Loucy (cell line): Measurements from ENCODE around the gene LMO2.

Experiments
- H2AFZ ChIP-seq: fragments of 200-600 bp; sonication (generic); 2 replicates; pipeline ENCODE4 v1.6.0; 2016; ENCODE audit warnings: antibody characterized with exemption, mild to moderate bottlenecking, low read length, moderate library complexity
- H3F3A ChIP-seq: fragments of 200-600 bp; 2 replicates; pipeline ENCODE4 v1.6.0; 2016; ENCODE audit warnings: antibody characterized with exemption, low read depth, mild to moderate bottlenecking
- H3K27me3 ChIP-seq: fragments of 200-600 bp; sonication (generic); 2 replicates; pipeline ENCODE4 v1.6.1; 2014; ENCODE audit warnings: low read length, mild to moderate bottlenecking; ENCODE audit not compliant: insufficient read depth, poor library complexity, severe bottlenecking
- H3K36me3 ChIP-seq: fragments of 200-600 bp; sonication (generic); 2 replicates; pipeline ENCODE4 v1.6.1; 2016; ENCODE audit warnings: low read length; ENCODE audit not compliant: insufficient read depth
- H3K4me1 ChIP-seq: fragments of 200-600 bp; sonication (generic); 2 replicates; pipeline ENCODE4 v1.5.1; 2014; ENCODE audit warnings: low read length, mild to moderate bottlenecking; ENCODE audit not compliant: insufficient read depth, poor library complexity, severe bottlenecking
- H3K4me2 ChIP-seq: fragments of 200-600 bp; sonication (generic); 2 replicates; pipeline ENCODE4 v1.6.0; 2014; ENCODE audit warnings: antibody characterized with exemption, low read length, low read depth, mild to moderate bottlenecking; ENCODE audit not compliant: poor library complexity, severe bottlenecking
- H3K4me3 ChIP-seq: fragments of 200-600 bp; sonication (generic); 2 replicates; pipeline ENCODE4 v1.5.1; 2014; ENCODE audit warnings: low read length, mild to moderate bottlenecking, mixed read lengths; ENCODE audit not compliant: poor library complexity, severe bottlenecking
- H3K79me2 ChIP-seq: fragments of 200-600 bp; sonication (generic); 2 replicates; pipeline ENCODE4 v1.6.1; 2014; ENCODE audit warnings: low read length; ENCODE audit not compliant: insufficient read depth
- H3K9ac ChIP-seq: fragments of 200-600 bp; sonication (generic); 2 replicates; pipeline ENCODE4 v1.6.0; 2014; ENCODE audit warnings: mild to moderate bottlenecking, low read depth, low read length, moderate library complexity; ENCODE audit not compliant: poor library complexity, severe bottlenecking
- H3K9me2 ChIP-seq: fragments of 200-600 bp; sonication (generic); replicated peaks from 2 replicates; pipeline ENCODE4 v1.6.1; 2016; ENCODE audit warnings: low read depth, low read length, mixed read lengths
- H3K9me3 ChIP-seq: fragments of 200-600 bp; sonication (generic); 2 replicates; pipeline ENCODE4 v1.6.1; 2014; ENCODE audit warnings: mild to moderate bottlenecking, antibody characterized with exemption, low read length, low read depth; ENCODE audit not compliant: insufficient read depth
- H4K20me1 ChIP-seq: fragments of 200-600 bp; sonication (generic); 2 replicates; pipeline ENCODE4 v1.6.0; 2014; ENCODE audit warnings: antibody characterized with exemption, low read length, mild to moderate bottlenecking; ENCODE audit not compliant: insufficient read depth, poor library complexity, severe bottlenecking
- EZH2phosphoT487 ChIP-seq: fragments of 200-600 bp; IDR thresholded peaks from 2 replicates; pipeline ENCODE4 v1.6.1; 2018; ENCODE audit warnings: antibody characterized with exemption, mild to moderate bottlenecking, moderate library complexity, borderline replicate concordance
- TF ChIP-seq, protein P1 (sequence below): fragments of 200-600 bp; sonication (generic); conservative IDR thresholded peaks from 2 replicates; pipeline ENCODE4 v1.5.1; 2014; ENCODE audit warnings: mild to moderate bottlenecking, antibody characterized with exemption, low read length

The LMO2 gene

DNA sequence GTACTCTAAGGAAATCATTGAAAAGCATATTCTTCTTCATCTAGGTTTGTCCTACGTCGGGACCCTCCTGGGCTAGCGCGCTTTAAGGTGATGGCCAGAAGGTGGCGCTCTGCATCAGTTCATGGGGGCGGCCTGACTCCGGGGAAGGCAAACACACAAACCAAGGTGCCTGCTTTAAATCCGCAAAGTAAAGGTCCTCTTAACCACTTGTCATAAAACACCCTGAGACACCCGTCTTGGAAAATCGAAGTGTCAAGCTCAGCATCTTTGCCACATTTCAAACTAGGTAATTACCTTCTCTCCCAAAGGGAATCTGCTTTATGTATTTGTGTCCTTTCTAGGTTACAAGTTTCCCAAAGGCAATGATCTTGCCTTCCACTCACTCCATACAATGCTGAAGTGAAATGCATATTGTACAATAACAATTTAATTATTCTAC lies 33.9 kb downstream of the LMO2 start:
- H3K27me3 ChIP-seq, result no peaks in the 10 kb centered on the region
- peaks cover 24% of the 10 kb centered on the region; the same call in 1 of the 2 replicates for H3K36me3 ChIP-seq
- H3F3A ChIP-seq, result no peaks in the 10 kb centered on the region
- TF ChIP-seq EZH2phosphoT487, result no peak
- TF ChIP-seq, protein P1, sequence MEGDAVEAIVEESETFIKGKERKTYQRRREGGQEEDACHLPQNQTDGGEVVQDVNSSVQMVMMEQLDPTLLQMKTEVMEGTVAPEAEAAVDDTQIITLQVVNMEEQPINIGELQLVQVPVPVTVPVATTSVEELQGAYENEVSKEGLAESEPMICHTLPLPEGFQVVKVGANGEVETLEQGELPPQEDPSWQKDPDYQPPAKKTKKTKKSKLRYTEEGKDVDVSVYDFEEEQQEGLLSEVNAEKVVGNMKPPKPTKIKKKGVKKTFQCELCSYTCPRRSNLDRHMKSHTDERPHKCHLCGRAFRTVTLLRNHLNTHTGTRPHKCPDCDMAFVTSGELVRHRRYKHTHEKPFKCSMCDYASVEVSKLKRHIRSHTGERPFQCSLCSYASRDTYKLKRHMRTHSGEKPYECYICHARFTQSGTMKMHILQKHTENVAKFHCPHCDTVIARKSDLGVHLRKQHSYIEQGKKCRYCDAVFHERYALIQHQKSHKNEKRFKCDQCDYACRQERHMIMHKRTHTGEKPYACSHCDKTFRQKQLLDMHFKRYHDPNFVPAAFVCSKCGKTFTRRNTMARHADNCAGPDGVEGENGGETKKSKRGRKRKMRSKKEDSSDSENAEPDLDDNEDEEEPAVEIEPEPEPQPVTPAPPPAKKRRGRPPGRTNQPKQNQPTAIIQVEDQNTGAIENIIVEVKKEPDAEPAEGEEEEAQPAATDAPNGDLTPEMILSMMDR, result peak; percentile 99
- no peak overlapping the region for H3K9ac ChIP-seq
- no peak overlapping the region for H3K4me2 ChIP-seq
- no peak overlapping the region for H3K4me3 ChIP-seq
- no peaks in the 10 kb centered on the region for H4K20me1 ChIP-seq
- no peaks in the 10 kb centered on the region for H3K9me3 ChIP-seq
- no peaks in the 10 kb centered on the region for H3K9me2 ChIP-seq
- H2AFZ ChIP-seq, result no peak overlapping the region
- H3K79me2 ChIP-seq, result peaks cover 9% of the 10 kb centered on the region; the same call in 1 of the 2 replicates
- H3K4me1 ChIP-seq, result no peaks in the 10 kb centered on the region

DNA sequence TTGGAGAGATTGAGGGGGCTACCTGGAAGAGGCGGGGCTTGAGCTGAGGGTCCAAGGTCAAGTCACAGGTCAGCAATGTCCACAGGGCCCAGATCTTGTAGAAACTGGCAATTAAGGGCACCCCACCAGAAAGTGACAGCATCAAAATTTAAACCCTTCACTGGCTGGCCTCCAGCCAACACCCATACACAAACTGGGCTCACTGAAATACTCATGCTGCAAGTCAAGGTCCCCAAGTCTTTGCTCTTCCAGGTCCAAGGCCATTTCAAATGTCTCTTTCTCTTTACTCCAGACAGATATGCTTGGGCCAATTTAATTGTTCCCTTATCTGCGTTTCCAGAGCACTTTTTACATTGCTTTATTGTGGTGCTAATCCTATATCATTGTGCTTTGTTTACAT lies 36.4 kb downstream of the LMO2 start:
- H3K9ac ChIP-seq, result no peak overlapping the region
- no peak overlapping the region for H3K4me3 ChIP-seq
- H3K36me3 ChIP-seq, result peaks cover 11% of the 10 kb centered on the region; the same call in 1 of the 2 replicates
- no peaks in the 10 kb centered on the region for H3F3A ChIP-seq
- H3K4me2 ChIP-seq, result no peak overlapping the region
- no peaks in the 10 kb centered on the region for H3K9me3 ChIP-seq
- H2AFZ ChIP-seq, result no peak overlapping the region
- H3K9me2 ChIP-seq, result no peaks in the 10 kb centered on the region
- TF ChIP-seq EZH2phosphoT487, result no peak
- TF ChIP-seq, protein P1, result no peak
- no peaks in the 10 kb centered on the region for H3K27me3 ChIP-seq
- no peaks in the 10 kb centered on the region for H4K20me1 ChIP-seq
- H3K79me2 ChIP-seq, result no peaks in the 10 kb centered on the region
- H3K4me1 ChIP-seq, result no peaks in the 10 kb centered on the region

DNA sequence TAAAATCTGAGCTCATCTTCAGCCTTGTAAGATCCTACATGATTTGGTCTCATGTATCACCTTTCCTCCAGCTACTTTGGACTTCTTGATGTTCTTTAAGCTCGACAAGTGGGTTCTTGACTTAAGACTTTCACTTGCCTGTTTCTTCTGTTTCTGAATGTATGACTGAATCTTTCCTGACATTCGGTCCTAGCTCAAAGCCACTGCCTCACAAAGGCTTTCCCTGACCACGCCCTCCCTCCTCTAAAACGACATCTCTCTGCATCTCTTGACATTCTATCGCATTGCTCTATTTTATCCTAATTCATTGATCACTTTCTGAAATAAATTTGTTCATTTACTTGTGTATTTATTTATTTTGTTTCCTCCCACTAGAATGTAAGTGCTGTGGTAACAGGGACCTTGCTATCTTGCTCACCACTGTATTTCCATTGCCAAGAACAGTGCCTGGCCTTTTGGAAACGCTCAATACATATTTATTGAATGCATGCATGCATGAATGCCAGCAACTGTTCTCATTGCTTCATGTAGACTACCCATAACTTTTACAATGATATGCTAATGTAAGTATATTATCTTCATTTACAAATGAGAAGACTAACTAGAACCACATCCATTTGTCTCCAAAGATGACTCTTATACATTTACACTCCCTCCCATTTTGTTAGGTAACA lies 43.0 kb downstream of the LMO2 start:
- Histone ChIP-seq H3K4me1 (no peaks in the 10 kb centered on the region), H3K79me2 (no peaks in the 10 kb centered on the region), H3K9me3 (no peaks in the 10 kb centered on the region), H3K9me2 (no peaks in the 10 kb centered on the region), H3K27me3 (no peaks in the 10 kb centered on the region), H3K36me3 (no peaks in the 10 kb centered on the region), H3K4me3 (no peak overlapping the region), H3K4me2 (no peak overlapping the region), H3F3A (no peaks in the 10 kb centered on the region), H2AFZ (no peak overlapping the region), H4K20me1 (no peaks in the 10 kb centered on the region), H3K9ac (no peak overlapping the region)
- TF ChIP-seq EZH2phosphoT487, result no peak
- TF ChIP-seq, protein P1, result no peak
